NK-92 treated with Interleukin-12 subunit alpha and Interleukin-12 subunit beta, amount 100 ng/mL, for 24 hours (cell line): ENCODE measurements around the gene DISP3.

Experiments used
- DNase-seq: peaks from one replicate; lab custom pipeline; 2025; lab: John Stamatoyannopoulos, UW

The DISP3 gene

GRCh38 chr1:11529330-11529729 is 50.4 kb downstream of the DISP3 start:
- DNase-seq: no peak

- DNase-seq: no peak
Measured at GRCh38 chr1:11529763-11530730, 51.1 kb downstream of the DISP3 start.

- DNase-seq: no peak
Measured at GRCh38 chr1:11530731-11531311, 51.9 kb downstream of the DISP3 start.

- no peak for DNase-seq
Measured at GRCh38 chr1:11531314-11531870, 52.4 kb downstream of the DISP3 start.

GRCh38 chr1:11531943-11532342 is 53.0 kb downstream of the DISP3 start:
- DNase-seq: no peak

GRCh38 chr1:11533790-11534787 is 55.1 kb downstream of the DISP3 start:
- DNase-seq: no peak

- no peak for DNase-seq
Measured at GRCh38 chr1:11534846-11535245, 55.9 kb downstream of the DISP3 start.

GRCh38 chr1:11535316-11535715 is 56.4 kb downstream of the DISP3 start:
- DNase-seq: no peak

GRCh38 chr1:11535761-11536572 is 57.0 kb downstream of the DISP3 start:
- DNase-seq: no peak

- DNase-seq: no peak
Measured at GRCh38 chr1:11536573-11537379, 57.8 kb downstream of the DISP3 start.

GRCh38 chr1:11537380-11537764 is 58.4 kb downstream of the DISP3 start:
- DNase-seq: no peak

GRCh38 chr1:11537854-11538591 is 59.1 kb downstream of the DISP3 start:
- no peak for DNase-seq

GRCh38 chr1:11538886-11539285 is 59.9 kb downstream of the DISP3 start:
- DNase-seq: no peak

GRCh38 chr1:11539850-11540772 is 61.2 kb downstream of the DISP3 start:
- no peak for DNase-seq

- no peak for DNase-seq
Measured at GRCh38 chr1:11540773-11541160, 61.8 kb downstream of the DISP3 start.

- DNase-seq: no peak
Measured at GRCh38 chr1:11541236-11541635, 62.3 kb downstream of the DISP3 start.

- DNase-seq: no peak
Measured at GRCh38 chr1:11541956-11542355, 63.0 kb downstream of the DISP3 start.

- DNase-seq: no peak
Measured at GRCh38 chr1:11543392-11543791, 64.4 kb downstream of the DISP3 start.
